AG04450 (cell line): ENCODE results near the gene TUBB. TPM values are rescaled to one million over a fixed set of nuclear protein-coding genes. Genes with fewer than 3 reads are reported as not detected.

Experiments used
- CTCF ChIA-PET: fragments of 300-600, 350-600 bp; formaldehyde crosslinking; extraction: SDS; loops from one replicate; lab custom pipeline; 2022; ENCODE audit warnings: antibody characterized with exemption, inconsistent platforms; lab: Charles Lee
- POLR2A ChIA-PET: fragments of 350-600 bp; formaldehyde crosslinking; extraction: SDS; loops from one replicate; lab custom pipeline; 2021; ENCODE audit warnings: antibody characterized with exemption, inconsistent platforms; lab: Yijun Ruan, JAX
- DNase-seq: peaks from one replicate; pipeline ENCODE4 v3.0.0-alpha.2; 2011; ENCODE audit warnings: low read depth, low spot score
- H3K27ac ChIP-seq: one replicate; pipeline ENCODE4 v1.5.1; 2012; ENCODE audit warnings: low read depth, low read length, control low read depth
- H3K27me3 ChIP-seq: one replicate; pipeline ENCODE4 v1.6.0; 2012; ENCODE audit warnings: low read length; ENCODE audit not compliant: control insufficient read depth, insufficient read depth
- H3K4me3 ChIP-seq: 2 replicates; pipeline ENCODE4 v1.5.1; 2011; ENCODE audit warnings: mild to moderate bottlenecking, low read depth, low read length, control low read depth
- H3K9me3 ChIP-seq: 2 replicates; pipeline ENCODE4 v1.5.1; 2012; ENCODE audit warnings: low read length; ENCODE audit not compliant: control insufficient read depth, insufficient read depth
- CTCF ChIP-seq: IDR thresholded peaks from 2 replicates; pipeline ENCODE4 v1.5.1; 2011; ENCODE audit warnings: low read depth, low read length, control low read depth, inconsistent platforms
- polyA plus RNA-seq: library from polyadenylated mRNA; depleted of rRNA; stranded (reverse); fragments of >200 nt; gene quantifications from 2 replicates; pipeline ENCODE4 v1.2.3, GENCODE V29; 2011

TUBB gene
- polyA plus RNA-seq, 1 experiment: 1,457 TPM

- Histone ChIP-seq H3K27ac (no peak overlapping the region), H3K9me3 (no peaks in the 10 kb centered on the region; the same call in 1 of the 2 replicates), H3K4me3 (no peak overlapping the region), H3K27me3 (no peaks in the 10 kb centered on the region)
- DNase-seq: no peak
- ChIA-PET CTCF (interaction anchor here (1.0 to 1.7 kb wide), 3 partner anchors 18 to 112 kb away, joined by 5 to 15 read pairs (median 7); no protein-coding TSS in a partner anchor), POLR2A (interaction anchor here (0.9 to 1.9 kb wide), 7 partner anchors 10 to 61 kb away, joined by 3 to 11 read pairs (median 4); no protein-coding TSS in a partner anchor)
- TF ChIP-seq CTCF: no peak
Observed at GRCh38 chr6:30740540-30740870, 20.4 kb downstream of the TUBB start.

- no peaks in the 10 kb centered on the region; the same call in 1 of the 2 replicates for H3K9me3 ChIP-seq
- no peaks in the 10 kb centered on the region for H3K27me3 ChIP-seq
- DNase-seq: no peak
- peak overlapping the region; percentile 94 for H3K4me3 ChIP-seq
- peak overlapping the region; percentile 91 for H3K27ac ChIP-seq
- no peak for TF ChIP-seq CTCF
- POLR2A ChIA-PET: interaction anchor here (0.8 to 4.4 kb wide), 12 partner anchors 10 to 85 kb away, joined by 3 to 47 read pairs (median 6); no protein-coding TSS in a partner anchor
- CTCF ChIA-PET: interaction anchor here (1.0 to 1.4 kb wide), 5 partner anchors 18 to 113 kb away, joined by 3 to 7 read pairs (median 5); no protein-coding TSS in a partner anchor
Observed at GRCh38 chr6:30741063-30741779, 21.1 kb downstream of the TUBB start.

GRCh38 chr6:30741789-30742315 lies 21.7 kb downstream of the TUBB start:
- H3K4me3 ChIP-seq: peak overlapping the region; percentile 94
- ChIA-PET POLR2A (interaction anchor here (0.5 to 4.4 kb wide), 11 partner anchors 10 to 341 kb away, joined by 3 to 47 read pairs (median 5); partner anchors contain the start of gene GTF2H4), CTCF (interaction anchor here (1.1 to 1.4 kb wide), 3 partner anchors 19 to 80 kb away, joined by 3 to 5 read pairs (median 4); no protein-coding TSS in a partner anchor)
- no peak for DNase-seq
- no peak for TF ChIP-seq CTCF
- H3K27ac ChIP-seq: peak overlapping the region; percentile 91
- no peaks in the 10 kb centered on the region for H3K27me3 ChIP-seq
- no peaks in the 10 kb centered on the region; the same call in 1 of the 2 replicates for H3K9me3 ChIP-seq

- no peak for TF ChIP-seq CTCF
- ChIA-PET POLR2A (interaction anchor here (0.5 to 4.4 kb wide), 16 partner anchors 10 to 345 kb away, joined by 3 to 47 read pairs (median 5); partner anchors contain the start of gene GTF2H4), CTCF (interaction anchor here (1.1 to 1.4 kb wide), 5 partner anchors 10 to 80 kb away, joined by 3 to 5 read pairs (median 4); no protein-coding TSS in a partner anchor)
- H3K27ac ChIP-seq: peak within 1 kb of the TSS; percentile 93
- DNase-seq: peak; percentile 84
- H3K27me3 ChIP-seq: no peaks in the 10 kb centered on the region
- H3K9me3 ChIP-seq: no peaks in the 10 kb centered on the region; the same call in 1 of the 2 replicates
- H3K4me3 ChIP-seq: peak within 1 kb of the TSS; percentile 94
Observed at GRCh38 chr6:30742316-30743098, 22.4 kb downstream of the TUBB start, which contains the start of gene FLOT1. Gene FLOT1 (minus strand): TSS chr6:30742687. CDS start chr6:30742189, 498 bp downstream.
